HG03565 (cell line): ENCODE data around the gene NAXD.
"Not testable (repeated sequence)": the region's sequence is repeated elsewhere in the genome, so short reads cannot be mapped to it uniquely, and the experiment has no call there.

Experiments used
- ATAC-seq: cut with Tn5 transposase; IDR thresholded peaks from one replicate; pipeline ENCODE4 v1.9.1; 2021; ENCODE audit warnings: mild to moderate bottlenecking, moderate library complexity; ENCODE audit not compliant: unreplicated experiment

NAXD gene

DNA sequence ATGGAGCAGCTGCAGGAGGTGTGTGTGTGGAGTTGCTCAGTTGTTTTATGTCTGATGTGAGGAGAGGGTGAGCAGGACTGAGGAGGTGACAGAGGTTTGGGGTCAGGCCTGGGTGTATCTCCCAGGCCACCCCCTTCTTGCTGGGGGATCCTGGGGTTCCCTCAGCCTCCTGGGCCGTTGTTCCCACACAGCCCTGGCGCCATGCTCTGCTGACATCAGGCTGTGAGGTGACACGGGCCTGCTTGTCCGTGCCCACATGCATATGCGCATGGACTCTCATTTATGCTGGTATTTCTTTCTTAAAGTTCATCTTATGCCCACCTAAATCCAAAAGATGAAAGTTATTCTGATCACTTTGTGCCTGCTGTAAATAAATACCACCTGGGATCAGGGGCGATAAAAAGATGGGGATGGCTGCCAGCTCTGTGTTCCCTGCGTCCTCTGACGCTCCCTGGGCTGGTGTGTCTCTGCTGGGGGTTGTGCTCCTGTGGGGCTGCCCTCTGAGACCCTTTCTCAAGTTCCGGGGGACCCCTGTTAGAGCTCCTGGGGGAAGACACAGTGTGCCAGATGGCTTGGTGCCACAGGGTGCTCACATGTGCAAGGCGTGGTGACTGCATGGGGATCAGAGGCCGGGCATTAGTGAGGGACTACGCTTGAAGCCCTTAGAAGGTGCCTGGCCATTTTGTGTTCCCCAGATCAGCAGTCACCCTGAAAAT, 12.6 kb downstream of the NAXD start:
- no peak for ATAC-seq

DNA sequence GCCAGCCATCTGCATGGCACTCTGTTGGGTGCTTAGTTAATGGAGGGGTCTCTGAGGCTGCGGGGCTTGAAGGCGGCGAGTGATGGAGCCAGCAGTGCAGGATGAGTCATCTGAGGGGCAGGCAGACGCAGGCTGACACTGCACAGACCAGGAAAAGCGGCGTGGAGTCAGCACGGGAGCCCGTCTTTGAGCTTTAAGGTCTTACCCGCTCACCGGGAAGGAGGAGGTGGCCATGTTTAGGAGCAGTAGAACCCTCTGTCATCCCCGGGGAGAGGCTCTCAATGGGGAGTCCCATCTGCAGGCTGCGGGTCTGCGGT, 13.1 kb downstream of the NAXD start:
- ATAC-seq = no peak

DNA sequence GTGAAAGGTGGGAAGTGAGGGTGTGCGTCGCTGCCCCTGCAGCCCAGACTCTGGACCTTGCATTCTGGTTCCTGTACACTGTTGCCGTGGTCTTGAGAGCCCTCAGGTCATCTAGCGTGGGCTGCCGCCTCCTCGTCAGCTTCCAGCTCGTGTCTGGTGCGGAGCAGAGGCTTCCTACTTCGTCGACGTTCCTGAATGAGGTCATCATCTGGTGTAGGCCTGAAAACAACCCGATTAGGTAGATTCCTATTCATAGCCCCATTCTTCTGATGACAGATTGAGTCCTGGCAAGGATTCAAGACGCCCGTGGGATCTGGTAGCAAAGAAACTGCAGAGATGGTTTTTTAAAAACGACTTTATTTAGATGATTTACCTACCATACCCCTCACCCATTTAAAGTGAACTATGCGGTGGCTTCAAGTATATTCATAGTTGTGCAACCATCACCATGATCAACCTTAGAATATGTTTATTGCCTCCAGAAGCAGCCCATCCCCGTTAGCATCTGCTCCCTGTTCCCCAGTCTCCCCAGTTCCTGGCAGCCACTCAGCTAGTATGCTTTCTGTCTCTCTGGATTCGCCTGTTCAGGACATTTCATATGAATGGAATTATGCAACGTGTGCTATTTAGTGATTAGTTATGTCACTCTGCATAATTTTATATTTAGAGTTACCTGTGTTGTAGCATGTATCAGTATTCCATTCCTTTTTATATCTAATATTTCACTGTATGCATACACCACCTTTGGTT, 13.8 kb downstream of the NAXD start:
- no peak for ATAC-seq

DNA sequence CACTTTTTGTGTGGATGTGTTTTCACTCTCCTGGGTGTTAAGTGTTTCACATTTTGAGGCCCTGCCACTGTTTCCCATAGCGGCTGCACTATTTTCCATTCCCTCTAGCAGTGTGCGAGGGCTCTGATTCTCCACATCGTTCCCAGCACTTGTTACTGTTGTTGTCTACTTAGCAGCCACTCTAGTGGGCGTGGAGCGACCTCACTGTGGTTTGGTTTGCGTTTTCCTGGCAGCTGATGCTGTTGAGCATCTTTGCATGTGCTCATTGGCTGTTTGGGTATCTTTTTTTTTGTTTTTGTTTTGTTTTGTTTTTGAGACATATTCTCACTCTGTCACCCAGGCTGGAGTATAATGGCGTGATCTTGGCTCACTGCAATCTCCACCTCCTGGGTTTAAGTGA, 14.4 kb downstream of the NAXD start:
- no peak for ATAC-seq

DNA sequence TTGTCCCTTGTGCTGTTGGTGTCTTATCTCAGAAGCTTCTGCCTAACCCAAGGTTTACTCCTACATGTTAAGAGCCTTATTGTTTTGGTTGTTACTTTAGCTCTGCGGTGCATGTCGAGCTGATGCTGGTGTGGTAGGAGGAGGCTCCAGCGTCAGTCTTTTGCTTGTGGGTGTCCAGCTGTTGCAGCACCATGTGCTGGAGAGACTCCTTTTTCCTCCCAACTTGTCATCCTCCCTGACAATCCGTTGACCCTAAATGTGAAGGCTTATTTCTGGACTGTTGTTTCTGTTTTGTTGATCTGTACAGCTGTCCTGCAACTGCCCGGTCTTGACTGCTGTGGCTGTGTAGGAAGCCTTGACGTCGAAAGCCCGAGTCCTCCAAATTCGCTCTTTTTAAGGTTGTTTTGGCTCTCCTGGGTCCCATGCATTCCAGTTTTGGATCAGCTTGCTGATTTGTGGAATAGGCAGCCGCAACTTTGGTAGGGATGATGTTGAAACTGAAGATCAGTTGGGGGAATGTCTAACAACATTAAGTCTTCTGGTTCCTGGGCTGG, 15.3 kb downstream of the NAXD start:
- ATAC-seq = no peak

DNA sequence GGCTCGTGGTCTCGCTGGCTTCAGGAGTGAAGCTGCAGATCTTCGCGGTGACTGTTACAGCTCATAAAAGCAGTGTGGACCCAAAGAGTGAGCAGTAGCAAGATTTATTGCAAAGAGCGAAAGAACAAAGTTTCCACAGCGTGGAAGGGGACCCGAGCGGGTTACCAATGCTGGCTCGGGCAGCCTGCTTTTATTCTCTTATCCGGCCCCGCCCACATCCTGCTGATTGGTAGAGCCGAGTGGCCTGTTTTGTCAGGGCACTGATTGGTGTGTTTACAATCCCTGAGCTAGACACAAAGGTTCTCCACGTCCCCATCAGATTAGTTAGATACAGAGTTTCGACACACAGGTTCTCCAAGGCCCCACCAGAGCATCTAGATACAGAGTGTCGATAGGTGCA, 16.9 kb downstream of the NAXD start:
- not testable (repeated sequence) for ATAC-seq

DNA sequence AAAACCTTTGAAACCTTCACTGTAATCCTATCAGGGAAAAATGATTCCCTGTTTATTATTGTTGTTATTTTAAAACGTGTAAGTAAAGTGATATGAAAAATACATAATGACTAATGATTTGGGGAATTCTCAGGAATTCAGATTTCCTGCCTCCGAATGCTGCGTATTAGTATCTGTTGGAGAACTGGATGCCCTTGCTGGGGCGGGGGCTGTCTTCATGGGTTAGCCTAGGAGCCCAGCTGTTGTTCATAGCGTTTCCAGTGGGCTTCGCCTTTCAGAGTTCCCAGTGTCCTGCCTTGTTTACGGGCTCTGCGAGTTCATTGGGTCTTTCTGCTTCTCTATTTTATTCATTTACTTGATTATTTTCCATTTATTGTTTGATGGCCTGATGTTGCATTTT, 18.4 kb downstream of the NAXD start:
- no peak for ATAC-seq

DNA sequence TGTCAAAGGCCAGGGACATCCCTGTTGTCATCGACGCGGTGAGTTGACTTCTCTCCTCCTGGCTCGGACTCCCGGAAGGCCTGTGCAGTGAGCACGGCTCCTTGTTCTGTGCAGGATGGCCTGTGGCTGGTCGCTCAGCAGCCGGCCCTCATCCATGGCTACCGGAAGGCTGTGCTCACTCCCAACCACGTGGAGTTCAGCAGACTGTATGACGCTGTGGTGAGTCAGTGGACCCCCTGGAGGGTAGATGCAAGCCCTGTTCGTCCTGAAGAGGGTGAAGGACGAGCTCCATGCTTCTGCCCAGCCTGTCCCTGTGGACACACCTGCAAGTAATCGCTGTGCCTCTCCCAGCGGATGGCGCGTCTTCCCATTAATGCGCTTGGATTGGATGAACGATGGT, 19.2 kb downstream of the NAXD start:
- ATAC-seq = no peak

DNA sequence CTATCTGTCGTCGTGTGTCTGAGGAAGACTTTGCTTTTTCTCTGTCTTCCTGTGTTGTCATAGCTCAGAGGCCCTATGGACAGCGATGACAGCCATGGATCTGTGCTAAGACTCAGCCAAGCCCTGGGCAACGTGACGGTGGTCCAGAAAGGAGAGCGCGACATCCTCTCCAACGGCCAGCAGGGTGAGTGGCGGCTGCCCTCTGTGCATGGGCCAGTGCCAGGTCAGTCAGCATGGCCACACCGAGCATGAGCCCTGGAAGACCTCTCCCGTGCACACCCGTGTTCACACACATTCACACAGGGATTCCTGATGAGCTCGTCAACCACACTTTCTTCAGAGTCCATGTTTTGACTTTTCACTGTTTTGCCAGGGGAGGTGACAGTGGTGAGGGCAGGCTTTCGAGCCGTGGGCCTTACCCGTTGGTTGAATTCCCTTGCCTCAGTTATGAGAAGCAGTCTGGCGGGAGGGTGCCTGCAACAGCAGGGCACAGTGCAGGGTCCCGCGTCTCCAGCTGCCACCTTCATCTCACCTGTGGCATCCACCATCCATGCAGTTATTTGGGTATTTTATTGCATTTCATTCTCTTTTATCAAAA, 20.2 kb downstream of the NAXD start:
- no peak for ATAC-seq

DNA sequence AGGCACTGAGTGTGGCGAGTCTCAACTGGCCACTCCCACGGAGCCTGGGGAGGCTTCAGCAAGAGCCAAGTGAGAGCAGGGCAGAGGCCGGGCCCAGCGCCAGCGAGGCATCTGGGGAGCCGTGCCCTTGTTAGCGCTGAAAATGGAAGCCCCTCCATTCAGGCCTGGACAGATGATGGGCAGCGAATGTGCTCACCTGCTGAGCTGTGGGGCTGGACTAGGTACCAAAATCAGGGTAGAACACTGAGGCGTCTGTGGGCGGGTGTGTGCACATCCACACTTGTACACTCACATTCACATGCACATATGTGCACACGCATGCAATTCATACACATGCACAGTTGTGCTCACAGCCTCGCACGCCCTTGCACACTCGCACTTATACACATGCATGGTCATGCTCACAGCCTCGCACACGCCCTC, 20.7 kb downstream of the NAXD start:
- ATAC-seq = no peak

DNA sequence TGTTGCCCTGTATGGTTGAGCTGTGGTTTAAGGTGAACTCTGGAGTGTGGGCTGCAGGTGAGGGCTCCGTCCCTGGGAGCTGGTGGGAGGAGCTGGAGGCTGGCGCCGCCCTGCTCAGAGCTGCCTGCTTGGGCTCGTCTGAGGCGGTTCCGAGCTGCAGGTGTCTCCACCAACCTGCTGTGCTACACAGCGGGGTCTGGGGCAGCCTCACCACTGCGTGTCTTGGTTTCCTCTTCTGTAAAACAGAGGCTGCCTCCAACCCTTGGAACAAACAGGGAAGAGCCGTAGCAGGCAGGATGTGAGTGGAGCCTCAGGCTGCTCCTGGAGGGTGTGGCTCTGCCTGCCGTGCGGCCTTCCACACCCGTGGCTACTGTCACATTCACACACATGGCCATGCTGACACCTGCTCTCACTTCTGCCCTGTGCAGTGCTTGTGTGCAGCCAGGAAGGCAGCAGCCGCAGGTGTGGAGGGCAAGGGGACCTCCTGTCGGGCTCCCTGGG, 21.4 kb downstream of the NAXD start:
- ATAC-seq = no peak

DNA sequence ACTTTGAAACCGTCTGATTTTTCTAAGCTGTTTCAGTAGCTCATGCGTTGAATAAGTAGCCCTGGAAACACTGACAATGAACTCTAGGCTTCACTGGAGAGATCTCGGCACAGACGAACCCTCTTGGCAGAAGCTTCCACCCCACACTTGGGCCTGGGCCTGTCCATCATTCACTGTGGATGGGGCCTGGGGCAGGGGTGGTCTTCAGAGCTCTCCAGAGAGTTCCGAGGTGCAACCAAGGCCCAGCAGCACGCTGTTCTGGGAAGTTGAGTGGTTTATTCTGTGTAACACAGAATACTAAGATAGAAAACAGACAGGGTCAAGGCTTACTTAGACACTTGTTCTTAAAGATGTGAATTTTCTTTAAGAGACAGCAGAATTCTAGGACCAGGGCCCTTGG, 21.9 kb downstream of the NAXD start:
- no peak for ATAC-seq

DNA sequence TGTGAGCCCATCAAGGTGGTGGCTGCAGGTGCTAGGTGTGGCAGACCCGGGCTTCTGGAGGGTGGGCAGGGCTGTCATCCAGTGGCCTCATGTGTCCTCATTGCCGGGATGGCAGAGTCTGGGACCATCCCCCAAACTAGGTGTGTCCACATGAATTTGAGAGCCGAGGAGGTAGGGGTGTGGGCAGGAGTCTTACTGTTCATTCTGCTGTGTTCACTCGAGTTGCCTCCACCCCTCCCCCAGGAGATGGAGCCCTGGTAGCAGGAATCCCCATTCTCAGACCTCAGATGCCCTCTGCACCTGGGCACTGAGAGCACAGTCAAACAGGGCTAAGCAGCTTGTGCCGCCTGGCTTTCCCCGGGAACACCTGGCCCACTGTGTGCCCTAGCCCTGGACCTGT, 22.4 kb downstream of the NAXD start:
- no peak for ATAC-seq

DNA sequence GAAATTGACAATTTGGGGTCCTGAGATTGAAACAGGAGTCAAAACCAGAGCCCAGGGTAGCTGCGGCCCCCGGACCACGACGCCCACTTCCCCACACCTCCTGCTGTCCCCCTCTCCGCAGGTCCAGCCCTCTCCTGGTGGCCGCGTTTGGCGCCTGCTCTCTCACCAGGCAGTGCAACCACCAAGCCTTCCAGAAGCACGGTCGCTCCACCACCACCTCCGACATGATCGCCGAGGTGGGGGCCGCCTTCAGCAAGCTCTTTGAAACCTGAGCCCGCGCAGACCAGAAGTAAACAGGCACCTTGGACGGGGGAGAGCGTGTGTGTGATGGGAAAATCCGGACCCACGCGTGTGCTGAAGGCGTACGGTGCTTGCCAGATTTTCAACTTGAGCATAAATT, 22.9 kb downstream of the NAXD start:
- no peak for ATAC-seq

DNA sequence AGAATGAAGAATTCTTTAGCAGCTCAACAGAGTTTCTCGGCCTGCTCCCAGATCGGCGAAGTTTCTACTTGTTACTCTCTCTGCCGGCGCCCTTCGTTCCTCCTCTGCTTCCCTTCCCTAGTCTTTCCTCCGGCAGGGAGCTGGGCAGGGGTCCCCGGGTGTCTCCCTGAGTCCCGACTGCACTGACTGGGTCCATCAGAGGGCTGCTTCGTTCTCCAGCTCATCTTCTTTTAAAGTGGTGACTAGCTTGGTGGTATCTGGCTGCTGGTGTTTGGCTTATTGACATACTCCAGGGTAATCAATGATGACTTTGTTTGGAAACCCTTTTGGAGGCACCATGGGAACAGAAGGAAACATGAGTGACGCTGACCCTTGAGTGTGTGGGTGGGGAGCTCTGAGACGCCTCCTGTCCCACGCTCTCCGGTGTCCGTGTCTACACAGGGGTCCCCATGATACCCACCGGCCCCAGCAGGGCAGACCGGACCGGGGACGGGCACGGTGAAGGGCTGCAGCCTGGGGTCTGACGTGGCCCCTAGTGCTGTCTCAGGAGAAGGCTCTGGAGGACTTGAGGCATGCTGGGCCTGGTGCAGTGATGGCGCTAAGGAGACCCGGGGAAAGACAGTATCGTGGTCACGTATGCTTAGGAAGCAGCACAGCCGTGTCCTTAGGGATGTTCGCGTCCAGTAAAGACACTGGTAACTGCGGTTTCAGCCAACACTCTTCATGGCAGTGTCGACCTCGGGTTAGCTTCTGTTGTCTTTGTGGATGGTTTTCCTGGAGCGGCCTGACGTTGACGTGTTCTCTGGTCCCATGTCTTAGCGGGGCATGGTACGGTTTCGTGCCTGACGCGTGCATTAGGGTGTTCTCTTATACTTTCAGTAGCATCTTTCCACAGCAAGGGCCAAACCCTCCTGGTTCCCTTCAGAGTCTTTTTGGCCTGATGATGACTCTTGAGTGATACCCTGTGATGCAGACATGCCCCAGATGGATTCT, 23.8 kb downstream of the NAXD start:
- no peak for ATAC-seq

DNA sequence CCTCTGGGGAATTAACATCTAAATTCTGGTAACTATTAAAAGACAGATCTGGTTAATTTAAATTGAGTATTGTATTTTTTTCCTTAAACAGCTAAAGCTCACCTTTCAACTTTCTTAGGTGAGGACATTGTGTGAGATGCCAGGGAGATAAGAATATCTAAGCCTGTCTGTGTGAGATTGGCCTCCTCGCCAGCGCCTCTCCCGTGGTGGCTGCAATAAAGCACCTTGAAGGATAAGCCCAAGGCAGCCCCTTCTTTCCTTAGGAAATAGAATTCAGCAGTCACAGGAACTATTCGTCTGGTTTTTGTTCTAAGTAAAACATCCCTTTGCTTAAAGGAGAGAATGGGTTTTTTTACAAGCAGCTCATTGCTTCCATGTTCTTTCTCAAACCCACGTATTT, 24.6 kb downstream of the NAXD start:
- no peak for ATAC-seq

DNA sequence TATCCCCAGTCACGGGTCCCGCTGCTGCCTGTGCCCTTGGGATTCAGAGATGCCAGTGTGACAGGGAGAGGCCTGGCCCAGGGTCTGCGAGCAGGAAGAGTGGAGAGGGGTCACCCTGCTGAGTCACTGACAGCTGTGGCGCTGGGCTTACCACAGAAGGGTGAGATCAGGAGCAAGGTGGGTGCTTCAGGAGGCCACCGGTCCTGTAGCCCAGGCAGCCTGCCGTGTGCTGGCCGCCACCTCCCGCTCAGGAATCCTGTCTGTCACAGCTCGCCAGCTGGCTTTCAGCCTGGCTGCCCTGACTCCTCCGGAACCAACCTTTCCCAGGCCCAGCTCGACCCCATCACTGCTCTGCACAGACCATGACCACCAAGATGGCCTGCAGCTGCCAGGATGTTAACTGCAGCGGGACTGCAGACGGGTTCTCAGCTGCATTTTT, 25.3 kb downstream of the NAXD start:
- no peak for ATAC-seq

DNA sequence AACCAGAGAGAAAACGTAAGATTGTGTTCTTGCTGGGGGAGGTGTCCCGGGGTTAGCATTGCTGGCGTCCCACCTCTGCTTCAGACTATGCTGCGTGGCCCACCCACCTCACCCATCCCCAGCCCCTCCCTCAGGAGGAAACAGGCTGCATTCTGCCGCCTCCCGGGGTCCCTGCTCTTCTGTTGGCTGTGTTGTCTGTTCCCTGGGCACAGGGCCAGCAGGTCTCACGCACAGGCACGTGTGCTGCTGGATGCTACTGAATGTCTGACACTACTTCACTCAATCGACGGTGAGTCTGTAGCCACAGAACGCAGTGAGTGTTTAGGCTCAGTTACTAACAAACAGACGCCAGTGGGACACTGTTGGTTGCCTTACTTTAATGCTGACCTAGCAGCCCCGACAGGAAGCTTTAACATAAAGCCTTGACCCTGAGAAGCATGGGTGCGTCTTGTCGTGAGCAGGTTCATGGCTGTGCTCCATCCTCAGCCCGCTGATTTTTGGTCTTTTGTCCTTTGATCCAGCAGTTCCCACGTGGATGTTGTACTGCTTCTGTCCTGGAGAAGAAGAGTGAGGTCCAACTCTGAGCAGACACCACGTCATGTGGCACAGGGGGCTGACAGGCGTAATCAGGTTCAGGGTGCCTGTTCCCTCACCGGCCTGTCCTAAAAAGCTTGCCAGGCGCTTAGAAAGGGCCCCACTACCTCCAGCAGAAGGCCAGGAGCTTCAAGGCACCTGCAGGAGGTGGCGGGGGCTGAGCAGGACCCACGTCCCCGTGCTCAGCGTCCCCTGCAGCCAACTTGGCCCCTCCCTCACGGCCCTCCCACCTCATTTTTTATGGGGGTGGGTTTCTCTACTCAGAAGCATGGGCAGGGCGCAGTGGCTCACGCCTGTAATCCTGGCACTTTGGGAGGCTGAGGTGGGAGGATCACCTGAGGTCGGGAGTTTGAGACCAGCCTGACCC, 26.0 kb downstream of the NAXD start:
- no peak for ATAC-seq

DNA sequence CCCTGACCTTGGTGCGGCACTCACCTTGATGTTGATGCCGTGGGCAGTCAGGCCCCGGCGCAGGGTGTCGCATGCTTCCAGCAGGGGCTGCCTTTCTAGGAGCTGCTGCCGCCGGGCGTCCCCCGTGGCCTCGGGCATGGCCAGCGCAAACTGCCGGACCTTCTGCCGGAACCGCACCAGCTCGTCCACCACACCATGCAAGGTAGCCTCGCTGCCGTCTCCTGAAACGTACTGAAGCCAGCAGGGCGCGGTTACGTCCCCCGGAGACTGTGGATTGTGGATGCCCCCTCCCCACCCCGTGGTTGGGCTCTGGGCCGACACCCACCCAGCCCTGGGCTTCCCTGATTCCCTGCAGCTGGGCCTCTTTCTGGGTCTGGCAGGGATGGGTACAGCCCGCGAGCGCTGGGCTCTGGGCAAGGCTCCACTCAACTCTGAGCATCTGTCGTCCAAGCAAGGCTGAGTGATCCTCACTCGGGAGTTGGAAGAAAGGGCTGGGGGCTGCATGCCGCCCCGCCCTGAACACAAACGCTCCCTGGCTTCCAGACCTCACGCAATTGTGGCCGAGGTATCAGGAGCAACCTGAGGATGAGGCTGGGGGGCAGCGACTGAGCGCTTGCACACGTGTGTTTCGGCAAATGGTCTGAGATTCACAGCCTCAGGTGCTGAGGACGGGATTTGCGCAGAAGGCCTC, 27.1 kb downstream of the NAXD start:
- ATAC-seq = no peak
